ENCODE data around the gene ABHD11.
"Not testable (repeated sequence)": the region's sequence is repeated elsewhere in the genome, so short reads cannot be mapped to it uniquely, and the experiment has no call there.

- TF ChIP-seq POLR2A, CTCF, POLR2AphosphoS5, EP300 (IDR thresholded peaks at IDR 0.05): not testable (repeated sequence)
These were observed 16.4 kb downstream of the ABHD11 start for GRCh38 chr7:73722182-73722581.
